Omental fat pad (tissue), 4 donors: ENCODE measurements around the gene KRT14. TPM values are rescaled to one million over a fixed set of nuclear protein-coding genes. Genes with fewer than 3 reads are reported as not detected.

Experiments
- ATAC-seq: fragments of 150-250 bp; one replicate; pipeline ENCODE4 v1.9.1; 2016; ENCODE audit warnings: mild to moderate bottlenecking, moderate library complexity; ENCODE audit not compliant: low FRiP score
- DNase-seq: peaks from one replicate; pipeline ENCODE4 v3.0.0-alpha.2; 2019; ENCODE audit warnings: low spot score
- CTCF ChIP-seq, 3 donors: fragments of 450-650 bp; IDR thresholded peaks; one replicate each; pipeline ENCODE4 v1.5.1; 2016 to 2017; ENCODE audit warnings: antibody characterized with exemption in 3 of 3, mild to moderate bottlenecking in 3 of 3, moderate library complexity in 2 of 3
- total RNA-seq, 4 donors: library from RNA; depleted of rRNA; stranded (reverse); fragments of >200 nt; gene quantifications; one replicate each; pipeline ENCODE4 v1.1.0, GENCODE V29; 2016

Gene KRT14
- total RNA-seq, 4 donors from 2014 or later = 0.56 to 4.0 (median 3.0) TPM; not detected in 1

GRCh38 chr17:41595585-41595984 is 8.9 kb upstream of the KRT14 start:
- no peak for TF ChIP-seq CTCF (IDR thresholded peaks at IDR 0.05)
- no peak for DNase-seq
- ATAC-seq = peak; percentile 44

- no peak for TF ChIP-seq CTCF (IDR thresholded peaks at IDR 0.05)
- ATAC-seq (no peak), DNase-seq (no peak)
These were observed 7.7 kb upstream of the KRT14 start for GRCh38 chr17:41594363-41594915.

GRCh38 chr17:41593306-41593981 is 6.7 kb upstream of the KRT14 start:
- no peak for DNase-seq
- no peak for ATAC-seq
- no peak for TF ChIP-seq CTCF (IDR thresholded peaks at IDR 0.05)

GRCh38 chr17:41592601-41593305 is 6.1 kb upstream of the KRT14 start:
- ATAC-seq (no peak), DNase-seq (no peak)
- TF ChIP-seq CTCF (IDR thresholded peaks at IDR 0.05) = no peak

GRCh38 chr17:41589301-41589700 is 2.6 kb upstream of the KRT14 start:
- DNase-seq = no peak
- no peak for TF ChIP-seq CTCF (IDR thresholded peaks at IDR 0.05)

GRCh38 chr17:41588126-41588810 is 1.6 kb upstream of the KRT14 start:
- ATAC-seq (no peak), DNase-seq (no peak)
- TF ChIP-seq CTCF (IDR thresholded peaks at IDR 0.05) = no peak

More at GRCh38 chr17:41589301-41589700, 2.6 kb upstream of the KRT14 start:
- no peak for ATAC-seq
